SH-SY5Y (cell line): ENCODE data around the gene AKR7A2.

Source experiments
- GATA2 ChIP-seq: IDR thresholded peaks from 2 replicates; pipeline ENCODE4 v1.6.1; 2011; ENCODE audit warnings: mild to moderate bottlenecking, low read depth, low read length
- GATA3 ChIP-seq: IDR thresholded peaks from 2 replicates; pipeline ENCODE4 v1.6.1; 2011; ENCODE audit warnings: low read depth, mild to moderate bottlenecking, low read length, moderate library complexity

GRCh38 chr1:19313636-19313959, 1.7 kb upstream of the AKR7A2 start:
- TF ChIP-seq GATA2 = no peak
- TF ChIP-seq GATA3 = no peak
